Liver (tissue), 9 donors: ENCODE results near the gene CA10. TPM values are rescaled to one million over a fixed set of nuclear protein-coding genes. Genes with fewer than 3 reads are reported as not detected.

Experiments
- DNase-seq: peaks from one replicate; pipeline ENCODE4 v3.0.0-alpha.2; 2017; ENCODE audit warnings: low spot score
- H3K27ac ChIP-seq, 2 donors: one replicate each; pipeline ENCODE4 v1.7.0; 2013; ENCODE audit warnings: inconsistent platforms in 2 of 2, low read length in 2 of 2, control low read depth in 1 of 2, low read depth in 1 of 2, mild to moderate bottlenecking in 1 of 2
- H3K27me3 ChIP-seq, 4 donors: one replicate each; pipeline versions ENCODE4 v1.6.1 to v1.7.0; 2013; ENCODE audit warnings: low read length in 3 of 4, inconsistent platforms in 1 of 4, mild to moderate bottlenecking in 1 of 4, moderate library complexity in 1 of 4; ENCODE audit not compliant: control insufficient read depth in 4 of 4, insufficient read depth in 4 of 4
- H3K36me3 ChIP-seq, 4 donors: one replicate each; pipeline versions ENCODE4 v1.6.1 to v1.7.0; 2013; ENCODE audit warnings: low read length in 3 of 4, mild to moderate bottlenecking in 3 of 4, low read depth in 1 of 4, moderate library complexity in 1 of 4; ENCODE audit not compliant: control insufficient read depth in 4 of 4, insufficient read depth in 3 of 4
- H3K4me1 ChIP-seq, 4 donors: one replicate each; pipeline versions ENCODE4 v1.6.1 to v1.7.0; 2013; ENCODE audit warnings: low read length in 3 of 4, mild to moderate bottlenecking in 3 of 4, moderate library complexity in 1 of 4; ENCODE audit not compliant: control insufficient read depth in 4 of 4, insufficient read depth in 4 of 4
- H3K4me3 ChIP-seq, 3 donors: one replicate each; pipeline versions ENCODE4 v1.6.1 to v1.7.0; 2013; ENCODE audit warnings: low read length in 3 of 3, control low read depth in 1 of 3, low read depth in 1 of 3, mild to moderate bottlenecking in 1 of 3
- H3K9ac ChIP-seq, 2 donors: one replicate each; pipeline ENCODE4 v1.7.0; 2013; ENCODE audit warnings: low read length in 2 of 2, mild to moderate bottlenecking in 2 of 2, moderate library complexity in 2 of 2, control low read depth in 1 of 2, low read depth in 1 of 2
- H3K9me3 ChIP-seq, 4 donors: one replicate each; pipeline versions ENCODE4 v1.6.1 to v1.7.0; 2013; ENCODE audit warnings: low read length in 3 of 4; ENCODE audit not compliant: control insufficient read depth in 4 of 4
- ATF3 ChIP-seq: IDR thresholded peaks from 2 replicates; pipeline ENCODE4 v1.6.1; 2016; ENCODE audit warnings: antibody characterized with exemption
- EGR1 ChIP-seq, 2 donors: IDR thresholded peaks; 2 replicates each; pipeline ENCODE4 v1.6.1; 2016 to 2018; ENCODE audit warnings: antibody characterized with exemption in 2 of 2, low read depth in 2 of 2
- FOXA2 ChIP-seq: IDR thresholded peaks from 2 replicates; pipeline ENCODE4 v1.6.1; 2016; ENCODE audit warnings: antibody characterized with exemption
- GABPA ChIP-seq, 2 donors: IDR thresholded peaks in 1 of 2; conservative IDR thresholded peaks in 1 of 2; 2 replicates each; pipeline ENCODE4 v1.6.1; 2016; ENCODE audit warnings: antibody characterized with exemption in 2 of 2, mild to moderate bottlenecking in 1 of 2, moderate library complexity in 1 of 2
- HNF4A ChIP-seq, 2 donors: conservative IDR thresholded peaks; 2 replicates each; pipeline ENCODE4 v1.6.1; 2016; ENCODE audit warnings: antibody characterized with exemption in 2 of 2, mild to moderate bottlenecking in 2 of 2
- HNF4G ChIP-seq: IDR thresholded peaks from 2 replicates; pipeline ENCODE4 v1.6.1; 2016; ENCODE audit warnings: antibody characterized with exemption
- JUND ChIP-seq, 2 donors: IDR thresholded peaks; 2 replicates each; pipeline ENCODE4 v1.6.1; 2016; ENCODE audit warnings: antibody characterized with exemption in 2 of 2
- NR2F2 ChIP-seq: IDR thresholded peaks from 2 replicates; pipeline ENCODE4 v1.6.1; 2016; ENCODE audit warnings: antibody characterized with exemption
- RAD21 ChIP-seq, 2 donors: IDR thresholded peaks; 2 replicates each; pipeline ENCODE4 v1.6.1; 2016; ENCODE audit warnings: antibody characterized with exemption in 2 of 2, mild to moderate bottlenecking in 2 of 2
- REST ChIP-seq: IDR thresholded peaks from 2 replicates; pipeline ENCODE4 v1.6.1; 2016; ENCODE audit warnings: antibody characterized with exemption, mild to moderate bottlenecking
- RXRA ChIP-seq, 2 donors: IDR thresholded peaks; 2 replicates each; pipeline ENCODE4 v1.6.1; 2017 to 2018; ENCODE audit warnings: antibody characterized with exemption in 2 of 2, mild to moderate bottlenecking in 1 of 2
- TAF1 ChIP-seq: conservative IDR thresholded peaks from 2 replicates; pipeline ENCODE4 v1.6.1; 2016; ENCODE audit warnings: antibody characterized with exemption, mild to moderate bottlenecking
- YY1 ChIP-seq: IDR thresholded peaks from 2 replicates; pipeline ENCODE4 v1.6.1; 2016; ENCODE audit warnings: antibody characterized with exemption, mild to moderate bottlenecking
- ZBTB33 ChIP-seq: IDR thresholded peaks from 2 replicates; pipeline ENCODE4 v1.6.1; 2016; ENCODE audit warnings: antibody characterized with exemption
- WGBS: extraction: QIAGEN DNeasy Blood & Tissue Kit; methylation state at CpG from one replicate; pipeline ENCODE4 v1.1.7; 2013; 5-methylcytosine and 5-hydroxymethylcytosine counted together
- polyA plus RNA-seq, 2 donors: library from polyadenylated mRNA; stranded (reverse) in 1 of 2; unstranded in 1 of 2; fragments of 200-250 nt in 1 of 2; fragments of >200 nt in 1 of 2; fragmentation: Nextera tagmentation in 1 of 2; extraction: Ambion mirVana in 1 of 2; gene quantifications; one replicate each; pipeline versions ENCODE4 v1.2.1 to v1.2.3, GENCODE V29; 2013 to 2015
- total RNA-seq, 2 donors: library from RNA; depleted of rRNA; stranded (reverse); fragments of >200 nt; gene quantifications; one replicate each; pipeline ENCODE4 v1.2.3, GENCODE V29; 2014
- TF ChIP-seq, protein P1 (sequence below): IDR thresholded peaks from 2 replicates; pipeline ENCODE4 v1.6.1; 2016; ENCODE audit warnings: antibody characterized with exemption
- donor health status: healthy.
- donor health status: healthy.
- donor health status: healthy.
- donor health status: healthy.
- donor health status: healthy.

Gene CA10
- total and polyA plus RNA-seq, 4 donors, result 0.05 TPM; not detected in 3

GRCh38 chr17:52035336-52035915 is 123.1 kb downstream of the CA10 start:
- Histone ChIP-seq H3K9ac (no peak overlapping the region), H3K36me3 (no peaks in the 10 kb centered on the region), H3K4me1 (no peaks in the 10 kb centered on the region), H3K27me3 (peaks cover 0 to 15% (median 0%) of the 10 kb centered on the region in 4 donors), H3K4me3 (no peak overlapping the region), H3K27ac (no peak overlapping the region), H3K9me3 (no peaks in the 10 kb centered on the region)
- WGBS, result 78% methylated on average over 6 of the region's 6 CpGs
- no peak for DNase-seq
- TF ChIP-seq JUND (IDR thresholded peaks at IDR 0.05) (no peak), HNF4G (no peak), NR2F2 (no peak), HNF4A (conservative IDR thresholded peaks at IDR 0.05) (no peak), ZBTB33 (no peak)
- TF ChIP-seq, protein P1, sequence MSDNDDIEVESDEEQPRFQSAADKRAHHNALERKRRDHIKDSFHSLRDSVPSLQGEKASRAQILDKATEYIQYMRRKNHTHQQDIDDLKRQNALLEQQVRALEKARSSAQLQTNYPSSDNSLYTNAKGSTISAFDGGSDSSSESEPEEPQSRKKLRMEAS, result no peak

- DNase-seq, result no peak
- Histone ChIP-seq H3K27ac (no peak overlapping the region), H3K9ac (no peak overlapping the region), H3K27me3 (peaks cover 0 to 9% (median 0%) of the 10 kb centered on the region in 4 donors), H3K4me3 (no peak overlapping the region), H3K36me3 (no peaks in the 10 kb centered on the region), H3K4me1 (no peaks in the 10 kb centered on the region), H3K9me3 (no peaks in the 10 kb centered on the region)
- no peak for TF ChIP-seq TAF1
- no peak for TF ChIP-seq HNF4A (conservative IDR thresholded peaks at IDR 0.05)
- no peak for TF ChIP-seq ATF3
- no peak for TF ChIP-seq GABPA (IDR thresholded peaks at IDR 0.05 in 1 of 2, conservative IDR thresholded peaks at IDR 0.05 in 1 of 2)
- TF ChIP-seq EGR1 (IDR thresholded peaks at IDR 0.05; ENCODE audit: low read depth in 2 of 2), result no peak
- no peak for TF ChIP-seq HNF4G
- TF ChIP-seq, protein P1, result no peak
- 45% methylated on average over 3 of the region's 3 CpGs for WGBS
Observed at GRCh38 chr17:52032454-52032853, 126.1 kb downstream of the CA10 start.

DNA sequence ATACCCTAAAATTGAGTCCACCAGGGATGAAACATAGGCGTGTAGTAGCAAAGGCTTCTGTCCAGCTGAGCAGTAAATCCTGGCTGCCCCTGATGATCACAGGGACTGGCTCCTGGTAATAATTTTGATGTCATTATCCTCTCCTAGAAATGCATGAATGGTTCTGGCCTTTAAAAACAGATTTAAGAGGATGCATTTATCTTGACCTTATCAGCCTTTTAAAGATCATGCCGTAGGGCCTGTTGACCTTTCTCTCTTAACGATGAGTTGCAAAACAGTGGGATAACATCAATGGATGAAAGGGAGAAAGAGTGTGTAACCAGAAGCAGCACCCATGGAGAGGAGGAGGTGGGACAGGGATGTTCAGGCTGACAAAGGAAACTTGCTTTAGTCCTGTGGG is 128.5 kb downstream of the CA10 start:
- no peak overlapping the region for H3K4me3 ChIP-seq
- no peaks in the 10 kb centered on the region for H3K9me3 ChIP-seq
- H3K9ac ChIP-seq, result no peak overlapping the region
- no peak for TF ChIP-seq JUND (IDR thresholded peaks at IDR 0.05)
- TF ChIP-seq NR2F2, result no peak
- no peak for TF ChIP-seq FOXA2
- TF ChIP-seq GABPA (IDR thresholded peaks at IDR 0.05 in 1 of 2, conservative IDR thresholded peaks at IDR 0.05 in 1 of 2), result no peak
- TF ChIP-seq YY1, result no peak
- no peak for TF ChIP-seq EGR1 (IDR thresholded peaks at IDR 0.05; ENCODE audit: low read depth in 2 of 2)
- TF ChIP-seq REST, result no peak
- no peak for TF ChIP-seq RXRA (IDR thresholded peaks at IDR 0.05)
- no peak for TF ChIP-seq TAF1
- no peak for TF ChIP-seq HNF4G
- no peak for TF ChIP-seq RAD21 (IDR thresholded peaks at IDR 0.05)
- TF ChIP-seq, protein P1, result no peak
- WGBS, result 38% methylated on average over 3 of the region's 3 CpGs
- H3K27ac ChIP-seq, result no peak overlapping the region
- no peaks in the 10 kb centered on the region for H3K36me3 ChIP-seq
- no peak for DNase-seq
- H3K4me1 ChIP-seq, result no peaks in the 10 kb centered on the region
- H3K27me3 ChIP-seq, result peaks cover 0 to 4% (median 0%) of the 10 kb centered on the region in 4 donors
